Measurements from ENCODE around the gene SIGLEC11.
"Not testable (repeated sequence)": the region's sequence is repeated elsewhere in the genome, so short reads cannot be mapped to it uniquely, and the experiment has no call there.

Gene SIGLEC11

DNA sequence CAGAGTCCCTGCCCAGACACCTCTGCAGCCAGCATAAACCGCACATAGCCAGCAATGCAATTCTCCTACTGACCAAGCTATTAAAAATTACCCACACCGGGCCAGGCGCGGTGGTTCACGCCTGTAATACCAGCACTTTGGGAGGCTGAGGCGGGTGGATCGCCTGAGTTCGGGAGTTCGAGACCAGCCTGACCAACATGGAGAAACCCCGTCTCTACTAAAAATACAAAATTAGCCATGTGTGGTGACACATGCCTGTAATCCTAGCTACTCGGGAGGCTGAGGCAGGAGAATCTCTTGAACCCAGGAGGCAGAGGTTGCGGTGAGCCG is 36.1 kb downstream of the SIGLEC11 start:
- DNase-seq (ENCODE audit: low read depth) = not testable (repeated sequence)

DNA sequence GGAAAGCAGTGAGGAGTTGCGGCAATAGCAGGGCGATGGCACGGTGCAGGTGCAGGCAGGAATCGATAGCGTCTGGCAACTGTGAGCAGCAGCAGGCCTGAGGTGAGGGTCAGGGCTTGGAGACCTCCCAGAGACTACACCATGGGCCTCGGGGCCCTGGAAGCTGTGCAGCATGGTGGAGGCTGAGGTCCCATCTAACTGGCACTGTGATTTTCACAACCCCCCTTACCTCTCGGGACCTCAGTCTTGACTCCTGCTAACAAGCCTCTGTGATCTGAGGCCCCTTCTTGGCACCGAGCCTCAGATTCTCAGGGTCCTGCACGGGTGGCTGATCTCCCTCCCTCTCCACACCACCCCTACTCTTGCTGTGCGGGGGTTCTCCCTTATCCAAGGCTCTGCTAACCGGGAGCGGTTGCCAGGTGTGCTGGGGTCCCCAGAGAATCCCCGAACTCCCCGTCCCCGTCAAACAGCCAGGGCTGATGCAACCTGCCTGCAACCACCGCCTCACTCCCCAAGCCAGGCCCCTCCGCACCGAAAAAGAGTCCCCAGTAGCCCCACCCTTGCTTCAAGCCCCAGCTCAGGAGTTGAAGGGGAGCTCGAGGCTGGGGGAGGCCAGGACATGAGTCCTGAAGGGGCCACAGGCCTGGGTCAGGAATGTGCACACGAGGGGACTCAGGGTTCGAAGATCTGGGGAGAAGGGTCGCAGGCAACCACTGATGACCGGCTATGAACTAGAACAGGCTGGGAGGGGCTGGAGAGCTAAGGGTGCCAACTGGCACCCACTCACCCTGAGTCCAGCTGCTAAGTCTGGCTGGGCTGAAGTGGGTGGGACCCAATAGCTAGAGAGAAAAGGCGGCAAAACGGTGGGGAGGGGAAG is 36.7 kb downstream of the SIGLEC11 start:
- DNase-seq (ENCODE audit: low read depth) = no peak

DNA sequence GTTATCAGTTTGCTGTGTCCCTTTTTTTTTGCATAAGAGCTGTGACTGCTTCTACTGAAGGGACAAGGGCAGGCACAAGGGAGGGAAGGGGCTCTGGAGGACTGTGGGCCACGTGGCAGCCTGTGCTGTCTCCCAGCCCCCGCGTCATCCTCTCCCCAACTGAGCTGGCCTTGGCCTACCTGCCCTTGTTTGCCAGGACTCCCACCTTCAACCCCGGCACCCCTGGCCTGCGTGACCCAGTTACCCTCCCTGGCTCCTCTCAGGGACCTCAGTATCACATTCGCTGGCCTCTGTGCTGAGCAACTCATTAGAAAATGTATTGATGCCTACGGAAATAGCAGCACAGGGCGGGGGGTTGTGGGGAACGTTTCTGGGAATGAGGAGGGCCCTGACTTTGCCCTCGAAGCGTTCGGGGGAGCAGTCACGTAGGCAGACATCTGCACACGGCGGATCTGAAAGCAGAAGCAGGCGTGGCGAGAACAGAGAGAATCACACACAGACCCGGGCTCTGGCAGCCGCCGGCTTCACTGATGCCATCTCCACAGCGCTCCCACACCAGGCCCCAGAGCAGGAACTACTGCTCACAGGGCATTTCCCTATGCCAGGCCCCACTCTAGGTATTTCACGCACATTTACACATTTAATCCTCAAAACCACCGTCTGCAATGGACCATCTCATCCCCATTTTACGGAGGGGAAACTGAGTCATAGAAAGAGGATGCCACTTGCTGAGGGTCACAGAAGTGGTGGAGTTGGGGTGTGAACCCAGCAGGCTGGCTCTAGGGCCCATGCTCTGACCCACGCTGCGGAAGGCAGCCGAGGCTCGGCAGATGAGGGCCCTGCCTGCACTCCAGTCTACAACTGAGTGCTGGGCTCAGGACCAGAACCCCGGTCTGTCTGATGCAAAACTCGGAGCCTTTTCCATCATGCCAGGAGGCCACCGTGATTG is 37.6 kb downstream of the SIGLEC11 start:
- no peak for DNase-seq (ENCODE audit: low read depth)

DNA sequence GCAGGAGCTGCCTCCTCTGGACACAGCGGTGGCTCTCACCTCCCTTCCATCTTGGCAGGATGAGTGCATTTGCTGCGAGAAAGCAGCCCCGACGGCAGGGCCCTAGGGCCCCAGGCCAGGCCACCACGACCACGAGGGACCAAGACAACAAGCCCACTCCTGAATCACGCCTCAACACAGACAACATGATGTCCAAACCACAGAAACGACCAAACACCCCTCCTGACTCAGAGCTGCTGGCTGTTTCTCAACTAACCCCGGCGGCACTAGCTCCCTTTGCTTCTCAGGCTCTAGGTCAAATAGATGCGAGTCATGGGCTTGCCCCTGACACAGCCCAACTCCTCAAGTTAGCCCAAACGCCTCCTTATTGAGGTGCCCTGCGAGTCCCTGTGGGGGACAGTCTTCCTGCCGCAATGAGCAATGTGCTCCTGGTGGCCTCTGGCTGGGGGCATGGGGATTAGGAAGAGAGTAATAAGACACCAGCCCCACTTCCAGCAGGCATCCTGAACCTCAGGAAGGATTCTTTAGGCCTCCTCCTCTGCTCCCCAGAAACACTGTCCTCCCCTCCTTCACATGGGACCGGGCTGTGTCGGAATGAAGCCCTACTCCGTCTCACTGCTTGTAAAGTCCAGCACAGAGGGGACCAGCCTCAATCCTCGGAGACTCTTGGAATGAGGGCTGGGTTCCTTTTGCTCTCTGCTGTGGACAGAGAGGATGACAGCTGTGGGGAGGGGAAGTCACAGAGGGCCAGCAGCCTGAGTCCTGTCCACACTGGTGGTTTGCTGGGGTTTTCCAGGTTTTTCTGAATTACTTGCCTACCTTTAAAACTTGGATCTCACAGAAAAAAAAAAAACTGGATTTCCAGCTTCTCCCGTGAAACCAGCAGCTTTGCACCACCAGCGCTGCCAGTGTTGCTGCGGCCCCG is 38.8 kb downstream of the SIGLEC11 start:
- peak; percentile 54 for DNase-seq (ENCODE audit: low read depth)

DNA sequence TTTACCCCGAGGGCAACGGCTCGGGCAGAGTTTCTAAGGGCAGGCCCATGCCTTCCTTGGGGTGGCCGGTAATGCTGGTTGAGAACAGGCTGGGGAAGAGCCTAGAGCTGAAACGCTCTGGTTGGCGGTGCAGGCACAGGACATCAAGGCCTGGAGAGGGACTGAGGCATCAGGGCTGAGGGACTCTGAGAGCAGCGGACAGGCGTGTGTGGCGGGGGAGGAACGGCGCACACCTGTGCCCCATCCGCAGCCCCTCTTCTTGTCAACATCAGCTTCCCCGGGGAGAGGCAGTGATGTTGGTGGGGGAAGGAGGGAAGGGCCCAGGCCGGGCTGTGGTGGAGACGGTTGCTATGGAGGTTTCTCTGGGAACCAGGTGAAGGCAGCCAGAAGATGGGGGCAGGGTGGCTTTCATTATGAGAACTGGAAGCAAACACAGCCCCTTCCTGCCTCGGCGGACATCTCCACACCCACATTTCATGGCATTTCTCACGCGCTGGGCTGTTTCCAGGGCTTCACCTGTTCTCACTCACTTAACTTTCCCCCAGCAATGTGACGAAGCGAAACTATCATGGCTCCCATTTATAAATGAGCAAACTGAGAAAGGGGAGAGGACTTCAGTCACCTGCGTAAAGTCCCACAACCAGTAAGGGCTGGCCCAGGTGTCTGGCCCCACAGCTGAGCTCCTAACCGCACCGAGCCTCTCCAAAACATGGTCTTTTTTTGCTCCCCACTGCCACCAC is 40.2 kb downstream of the SIGLEC11 start:
- DNase-seq (ENCODE audit: low read depth) = no peak

DNA sequence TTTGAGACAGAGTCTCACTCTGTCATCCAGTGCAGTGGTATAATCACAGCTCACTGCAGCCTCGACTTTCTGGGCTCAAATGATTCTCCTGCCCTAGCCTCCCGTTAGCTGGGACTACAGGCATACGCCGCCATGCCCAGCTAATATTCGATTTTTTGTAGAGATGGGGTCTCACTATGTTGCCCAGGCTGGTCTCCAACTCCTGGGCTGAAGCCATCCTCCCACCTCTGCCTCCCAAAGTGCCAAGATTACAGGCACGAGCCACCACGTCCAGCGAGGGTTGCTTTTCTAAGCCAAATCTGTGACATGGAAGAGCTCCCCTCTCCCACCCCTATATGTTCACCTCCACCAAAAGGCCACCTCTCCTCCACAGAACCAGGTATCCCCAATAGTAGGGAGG is 42.9 kb downstream of the SIGLEC11 start:
- DNase-seq (ENCODE audit: low read depth) = no peak

DNA sequence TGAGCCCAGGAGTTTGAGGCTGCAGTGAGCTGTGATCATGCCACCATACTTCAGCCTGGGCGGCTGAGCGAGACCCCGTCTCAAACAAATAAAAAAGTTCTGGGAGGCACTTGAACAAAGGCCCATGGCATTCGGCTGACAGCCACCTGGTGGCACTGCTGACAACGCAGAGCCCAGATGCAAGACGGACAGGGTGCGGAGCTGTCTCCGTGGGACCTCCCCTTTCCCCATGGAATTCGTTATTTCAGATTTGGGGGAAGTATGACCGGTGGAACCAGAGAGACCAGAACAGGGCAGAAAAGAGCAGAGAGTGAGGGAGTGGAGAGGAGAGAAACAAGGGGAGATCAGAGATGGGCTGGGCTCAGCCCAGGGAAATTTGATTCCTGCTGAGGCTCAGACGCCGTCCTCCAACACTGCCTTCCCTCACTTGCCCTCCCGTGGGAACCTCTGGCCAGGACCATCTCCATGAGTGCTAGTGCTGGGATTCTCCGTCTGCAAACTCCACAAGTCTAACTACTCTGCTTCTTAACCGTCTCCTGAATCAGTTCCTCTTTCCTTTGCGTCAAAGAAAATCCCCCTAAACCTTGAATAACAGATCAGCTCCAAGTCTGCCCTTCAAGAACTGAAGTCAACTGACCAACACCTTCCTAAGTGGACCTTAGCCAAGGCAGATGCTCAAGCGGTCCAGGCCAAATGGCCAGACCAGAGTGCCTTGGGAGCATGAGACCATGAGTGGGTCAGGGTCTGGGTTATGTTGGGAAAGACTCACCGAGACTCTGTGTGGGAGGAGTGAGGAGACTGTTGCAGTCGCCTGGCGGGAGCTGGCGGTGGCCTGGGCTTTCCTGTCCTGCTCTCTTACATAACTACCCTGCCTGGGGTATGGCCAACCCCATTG is 43.9 kb downstream of the SIGLEC11 start:
- DNase-seq (ENCODE audit: low read depth) = no peak

DNA sequence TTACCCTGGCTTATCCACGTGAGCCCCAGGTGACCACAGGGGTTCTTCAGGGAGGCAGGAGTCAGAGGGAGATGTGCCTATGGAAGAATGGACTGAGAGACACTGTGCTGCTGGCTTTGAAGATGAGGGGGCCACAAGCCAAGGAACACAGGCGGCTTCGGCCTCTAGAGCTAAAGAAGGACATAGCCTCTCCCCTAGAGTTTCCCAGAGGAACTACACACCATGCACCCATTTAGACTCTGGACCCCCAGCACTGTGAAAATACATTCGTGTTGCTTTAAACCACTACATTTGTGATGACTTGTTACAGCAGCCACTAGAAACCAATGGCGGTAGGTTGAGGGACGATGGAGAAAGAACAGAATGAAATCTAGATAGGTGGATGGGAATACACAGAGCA is 45.7 kb downstream of the SIGLEC11 start:
- no peak for DNase-seq (ENCODE audit: low read depth)

DNA sequence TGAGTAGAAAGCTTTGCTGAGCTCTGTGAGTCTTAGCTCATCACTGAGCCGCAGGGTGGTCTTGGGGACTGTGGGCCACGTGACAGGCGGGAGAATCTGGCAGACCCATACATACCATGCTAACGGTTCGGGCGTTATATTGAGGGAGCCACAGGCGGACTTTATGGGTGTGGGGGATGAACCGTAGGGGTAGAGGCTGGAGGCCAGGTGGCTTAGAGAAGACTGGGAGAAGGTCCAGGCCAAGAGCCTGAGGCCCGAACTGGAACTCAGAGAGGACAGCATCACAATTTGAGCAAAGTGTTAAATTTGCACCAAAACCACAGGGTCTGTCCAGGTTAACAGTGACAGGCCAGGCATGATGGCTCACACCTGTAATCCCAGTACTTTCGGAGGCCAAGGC is 47.3 kb downstream of the SIGLEC11 start:
- DNase-seq (ENCODE audit: low read depth) = no peak

DNA sequence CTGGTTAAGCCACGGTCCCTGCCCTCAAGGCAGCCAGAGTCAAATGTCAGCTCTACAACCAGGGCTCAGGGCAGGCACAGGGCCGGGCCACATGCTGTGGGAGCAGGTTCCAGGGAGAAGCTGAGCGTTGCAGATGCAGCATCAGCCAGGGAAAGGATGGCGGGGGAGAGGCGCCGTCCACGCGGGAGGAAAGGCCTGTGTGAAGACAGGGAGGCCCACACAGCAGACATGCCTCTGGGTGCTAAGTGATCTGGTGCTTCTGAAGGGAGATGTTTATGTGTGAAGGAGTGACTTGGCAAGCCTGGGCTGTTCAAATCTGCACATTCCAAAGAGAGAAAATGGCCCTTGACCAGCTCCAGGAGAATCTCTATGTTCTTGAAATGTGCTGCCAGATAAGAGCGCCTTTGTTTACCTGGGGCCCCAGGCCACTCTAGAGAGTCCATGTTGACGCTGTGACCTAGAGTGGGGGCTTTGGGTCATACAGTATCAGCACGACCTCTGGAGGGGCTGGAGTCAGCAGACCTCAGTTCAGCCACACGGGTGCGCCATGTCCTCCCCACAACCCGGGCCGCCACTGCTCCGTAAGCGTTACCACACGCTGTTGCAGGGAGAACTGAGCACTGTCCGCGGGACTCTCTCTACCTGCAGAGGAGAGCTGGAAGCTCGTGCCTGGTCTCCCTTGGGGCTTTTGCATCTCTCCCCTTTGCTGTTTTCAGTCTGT is 47.8 kb downstream of the SIGLEC11 start:
- no peak for DNase-seq (ENCODE audit: low read depth)

DNA sequence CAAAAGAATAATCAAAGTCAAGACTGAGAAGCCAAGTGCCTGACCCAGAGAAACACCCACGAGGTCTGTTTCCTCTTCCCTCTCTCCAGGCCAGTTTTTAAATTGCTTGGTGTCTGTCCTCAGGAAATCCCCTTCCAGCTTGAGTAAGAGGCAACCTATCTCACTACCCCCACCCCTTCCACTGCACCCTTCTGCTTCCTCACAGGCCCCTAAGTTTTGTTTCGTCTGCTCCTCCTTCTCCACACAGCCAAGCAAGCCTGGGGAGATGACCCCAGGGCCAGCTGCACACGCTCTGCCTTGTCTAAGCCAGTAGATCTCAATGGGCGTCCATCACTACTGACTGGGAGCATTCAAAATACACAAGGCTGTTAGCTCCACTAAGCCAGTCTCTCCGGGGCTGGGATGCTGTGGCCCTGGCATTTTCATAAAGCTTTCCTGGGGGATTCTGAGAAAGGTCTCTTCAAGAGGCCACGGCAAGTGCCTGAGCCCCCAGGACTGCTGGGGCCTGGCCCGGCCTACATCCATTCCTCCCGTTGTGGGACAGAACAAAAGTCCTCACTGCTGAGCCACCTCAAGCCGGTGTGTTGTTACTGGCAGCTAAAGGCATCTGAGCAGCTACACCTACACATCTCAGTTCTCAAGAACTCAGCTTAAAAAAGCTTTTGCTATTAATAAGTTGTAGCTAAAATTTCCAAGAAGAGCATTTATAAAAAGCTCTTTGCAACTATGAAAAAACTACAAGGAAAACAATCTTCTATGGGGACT is 49.4 kb downstream of the SIGLEC11 start:
- DNase-seq (ENCODE audit: low read depth) = no peak

DNA sequence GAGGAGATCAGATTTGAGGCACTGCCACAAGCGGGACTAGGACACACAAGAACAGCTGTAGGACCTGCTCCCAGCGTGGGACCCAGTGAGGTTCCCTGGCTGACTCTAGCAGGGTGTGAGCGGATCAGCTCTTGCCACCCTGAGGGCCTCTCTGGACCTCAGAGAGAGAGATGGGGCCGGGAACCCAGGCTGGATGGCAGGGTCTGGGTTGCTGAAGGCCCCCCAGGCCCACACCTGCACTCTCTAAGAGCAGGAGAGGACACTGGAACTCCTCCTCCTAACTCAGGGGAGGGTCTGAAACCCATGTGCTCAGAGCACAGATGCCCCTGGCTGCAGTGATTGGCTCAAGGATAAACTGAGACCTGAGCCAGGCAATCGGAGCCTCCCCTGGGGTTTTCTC is 50.8 kb downstream of the SIGLEC11 start:
- no peak for DNase-seq (ENCODE audit: low read depth)

DNA sequence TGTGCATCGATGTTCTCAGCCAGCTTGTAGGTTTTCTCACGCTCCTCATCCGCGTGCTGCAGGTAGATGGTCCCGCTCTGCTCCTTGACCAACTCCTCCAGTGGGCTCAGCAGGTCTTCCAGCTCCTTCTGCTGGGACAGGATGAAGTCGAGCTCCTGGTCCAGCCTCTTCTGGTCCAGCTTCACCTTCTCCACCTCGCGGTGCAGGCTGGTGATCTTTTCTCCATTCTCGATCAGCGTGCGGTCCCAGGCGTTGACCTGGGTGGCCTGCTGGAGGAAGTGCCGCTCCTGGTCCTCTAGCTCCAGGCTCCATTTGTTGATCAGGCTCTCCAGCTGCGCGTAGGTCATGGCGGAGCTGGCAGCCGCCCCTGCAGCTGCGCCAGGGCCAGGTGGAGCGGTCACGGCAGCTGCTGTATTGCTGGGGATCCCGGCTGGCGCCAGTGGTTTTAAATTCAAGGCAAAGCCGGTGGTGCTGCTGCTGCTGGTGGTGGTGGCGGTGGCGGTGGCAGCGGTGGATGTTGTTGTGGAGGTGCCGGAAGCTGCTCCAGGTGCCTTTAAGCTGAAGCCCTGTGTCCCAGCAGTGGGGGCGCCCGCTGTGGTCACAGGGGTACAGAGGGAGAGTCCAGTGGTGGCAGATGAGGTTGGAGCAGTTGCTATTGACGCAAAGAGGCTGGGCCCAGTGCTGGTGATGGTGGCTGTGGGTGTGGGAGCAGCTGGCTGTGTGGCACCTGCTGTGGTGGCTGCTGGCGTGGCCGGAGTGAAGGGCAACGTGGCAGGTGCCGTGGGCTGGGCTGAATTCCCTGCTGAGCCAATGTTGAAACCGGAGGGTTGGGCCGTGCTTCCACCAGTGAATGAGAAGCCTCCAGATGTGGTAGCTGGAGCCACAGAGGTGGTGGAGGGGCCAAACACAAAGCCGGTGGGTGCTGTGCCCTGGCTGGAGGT is 52.2 kb downstream of the SIGLEC11 start:
- no peak for DNase-seq (ENCODE audit: low read depth)

DNA sequence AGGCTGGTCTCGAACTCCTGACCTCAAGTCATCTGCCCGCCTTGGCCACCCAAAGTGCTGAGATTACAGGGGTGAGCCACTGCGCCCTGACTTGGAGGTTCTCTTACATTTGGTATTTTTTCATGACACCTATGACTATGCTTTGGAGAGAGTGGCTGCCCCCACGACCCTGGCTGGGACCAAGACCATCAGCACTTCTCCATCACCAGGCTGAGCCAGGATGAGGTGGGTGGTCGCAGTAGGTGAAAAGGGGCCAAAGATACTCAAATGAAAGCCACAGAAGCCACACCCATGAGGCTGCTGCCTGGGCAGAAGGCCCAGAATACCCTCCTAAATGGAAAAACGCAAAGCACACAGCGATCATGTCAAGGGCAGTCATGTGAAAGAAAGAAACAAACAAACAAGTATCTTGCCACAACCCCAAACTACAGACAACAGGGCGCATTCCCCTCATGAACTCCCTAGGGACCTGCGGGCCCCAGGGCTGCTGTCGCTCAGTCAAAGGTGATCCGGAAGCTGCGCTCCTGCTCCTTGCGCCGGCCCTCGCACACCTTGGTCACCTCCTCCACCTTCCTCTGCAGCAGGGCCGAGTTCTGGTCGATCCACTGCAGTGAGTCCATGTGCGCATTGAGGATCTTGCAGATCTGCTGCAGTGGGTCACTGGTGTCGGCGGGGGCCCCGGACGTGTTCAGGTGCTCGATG is 53.1 kb downstream of the SIGLEC11 start:
- no peak for DNase-seq (ENCODE audit: low read depth)

DNA sequence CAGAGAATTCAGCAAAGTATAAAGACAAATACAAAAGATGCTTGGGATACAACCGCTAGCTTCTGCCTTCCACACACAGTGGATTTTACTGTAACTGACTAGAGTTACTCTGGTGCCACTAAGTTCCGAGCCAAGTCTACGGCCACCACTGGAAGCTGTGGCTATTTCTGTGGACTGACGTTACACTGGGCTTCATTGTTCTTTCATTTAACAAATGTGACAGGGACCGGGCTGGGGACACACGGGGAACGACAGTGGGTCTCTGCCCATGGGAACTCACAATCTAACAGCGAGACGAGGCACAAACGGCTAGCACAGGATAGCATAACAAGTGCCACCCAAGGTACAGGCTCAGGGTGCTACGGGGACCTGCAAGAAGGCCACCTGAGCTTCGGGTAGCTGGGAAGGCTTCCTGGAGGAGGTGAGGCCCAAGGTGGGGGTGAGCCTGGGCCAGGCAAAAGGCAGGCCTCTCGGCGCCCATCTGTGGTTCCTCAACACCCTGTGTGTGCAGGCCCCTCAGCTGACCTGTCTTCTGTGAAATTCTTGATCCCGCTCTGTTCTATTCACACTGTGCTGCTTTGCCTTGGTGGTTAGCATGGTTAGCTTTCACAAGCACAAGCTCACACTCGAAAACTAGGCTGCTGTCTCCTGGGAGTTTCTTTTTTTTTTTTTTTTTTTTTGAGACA is 54.0 kb downstream of the SIGLEC11 start:
- no peak for DNase-seq (ENCODE audit: low read depth)

DNA sequence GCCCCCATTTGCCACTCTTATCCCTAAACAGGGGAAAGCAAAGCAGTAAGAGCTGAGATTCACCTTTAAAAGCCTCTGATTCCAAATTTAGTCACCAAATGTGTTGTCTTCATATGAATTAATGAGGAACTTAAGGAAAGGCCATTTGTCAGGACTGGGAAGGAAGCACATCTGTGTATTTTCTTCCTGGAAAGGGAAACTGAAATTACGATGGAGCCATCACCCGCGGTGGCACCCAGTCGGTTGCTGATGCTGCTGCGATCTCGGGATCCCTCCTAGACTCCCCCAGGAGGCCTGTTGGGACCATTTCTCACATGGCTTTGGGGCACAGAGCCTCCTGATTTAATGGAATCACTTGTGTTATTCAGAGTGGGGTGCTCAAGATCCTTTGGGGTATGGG is 56.8 kb downstream of the SIGLEC11 start:
- no peak for DNase-seq (ENCODE audit: low read depth)
